ENCODE data around the gene IQSEC1.
A peak's percentile ranks its signal among the peaks of the same experiment; 100 is the strongest.

The IQSEC1 gene

GRCh38 chr3:13083254-13083653 lies 10.0 kb upstream of the IQSEC1 start:
- Mint-ChIP-seq H3K27me3 (ENCODE audit: low read depth) (peaks cover 7% of the 10 kb centered on the region), H3K27ac (no peak overlapping the region), H3K4me3 (no peak overlapping the region), H3K9me3 (no peaks in the 10 kb centered on the region), H3K4me1 (ENCODE audit: low read depth) (peaks cover 3% of the 10 kb centered on the region), H3K36me3 (ENCODE audit: low read depth) (no peaks in the 10 kb centered on the region)

- Mint-ChIP-seq H3K4me1 (ENCODE audit: low read depth) (peaks cover 3% of the 10 kb centered on the region), H3K4me3 (no peak overlapping the region), H3K27me3 (ENCODE audit: low read depth) (peaks cover 12% of the 10 kb centered on the region), H3K9me3 (no peaks in the 10 kb centered on the region), H3K27ac (no peak overlapping the region), H3K36me3 (ENCODE audit: low read depth) (no peaks in the 10 kb centered on the region)
Measured at GRCh38 chr3:13082677-13083076, 9.4 kb upstream of the IQSEC1 start.

GRCh38 chr3:13081603-13082360 lies 8.6 kb upstream of the IQSEC1 start:
- H3K4me3 Mint-ChIP-seq: no peak overlapping the region
- H3K27ac Mint-ChIP-seq: no peak overlapping the region
- H3K27me3 Mint-ChIP-seq (ENCODE audit: low read depth): peaks cover 17% of the 10 kb centered on the region
- H3K9me3 Mint-ChIP-seq: no peaks in the 10 kb centered on the region
- no peaks in the 10 kb centered on the region for H3K36me3 Mint-ChIP-seq (ENCODE audit: low read depth)
- peaks cover 2% of the 10 kb centered on the region for H3K4me1 Mint-ChIP-seq (ENCODE audit: low read depth)

- H3K4me1 Mint-ChIP-seq (ENCODE audit: low read depth): no peaks in the 10 kb centered on the region
- no peaks in the 10 kb centered on the region for H3K9me3 Mint-ChIP-seq
- H3K27me3 Mint-ChIP-seq (ENCODE audit: low read depth): peaks cover 25% of the 10 kb centered on the region
- H3K27ac Mint-ChIP-seq: no peak overlapping the region
- no peaks in the 10 kb centered on the region for H3K36me3 Mint-ChIP-seq (ENCODE audit: low read depth)
- H3K4me3 Mint-ChIP-seq: no peak overlapping the region
Measured at GRCh38 chr3:13080591-13080990, 7.4 kb upstream of the IQSEC1 start.

GRCh38 chr3:13080026-13080425 lies 6.8 kb upstream of the IQSEC1 start:
- Mint-ChIP-seq H3K9me3 (no peaks in the 10 kb centered on the region), H3K4me3 (no peak overlapping the region), H3K4me1 (ENCODE audit: low read depth) (no peaks in the 10 kb centered on the region), H3K36me3 (ENCODE audit: low read depth) (no peaks in the 10 kb centered on the region), H3K27me3 (ENCODE audit: low read depth) (peaks cover 31% of the 10 kb centered on the region), H3K27ac (no peak overlapping the region)

- H3K36me3 Mint-ChIP-seq (ENCODE audit: low read depth): no peaks in the 10 kb centered on the region
- H3K27me3 Mint-ChIP-seq (ENCODE audit: low read depth): peaks cover 36% of the 10 kb centered on the region
- H3K27ac Mint-ChIP-seq: no peak overlapping the region
Measured at GRCh38 chr3:13079510-13079909, 6.3 kb upstream of the IQSEC1 start.

GRCh38 chr3:13079051-13079450 lies 5.8 kb upstream of the IQSEC1 start:
- H3K27ac Mint-ChIP-seq: peak overlapping the region; percentile 32
- peaks cover 40% of the 10 kb centered on the region for H3K27me3 Mint-ChIP-seq (ENCODE audit: low read depth)
- no peaks in the 10 kb centered on the region for H3K4me1 Mint-ChIP-seq (ENCODE audit: low read depth)
- H3K36me3 Mint-ChIP-seq (ENCODE audit: low read depth): no peaks in the 10 kb centered on the region
- no peaks in the 10 kb centered on the region for H3K9me3 Mint-ChIP-seq
- no peak overlapping the region for H3K4me3 Mint-ChIP-seq

More at GRCh38 chr3:13079510-13079909, 6.3 kb upstream of the IQSEC1 start:
- H3K4me3 Mint-ChIP-seq: no peak overlapping the region
- H3K9me3 Mint-ChIP-seq: no peaks in the 10 kb centered on the region
- H3K4me1 Mint-ChIP-seq (ENCODE audit: low read depth): no peaks in the 10 kb centered on the region

GRCh38 chr3:13078163-13078905 lies 5.1 kb upstream of the IQSEC1 start:
- Mint-ChIP-seq H3K4me3 (no peak overlapping the region), H3K27me3 (ENCODE audit: low read depth) (peaks cover 46% of the 10 kb centered on the region), H3K36me3 (ENCODE audit: low read depth) (no peaks in the 10 kb centered on the region), H3K4me1 (ENCODE audit: low read depth) (peaks cover 5% of the 10 kb centered on the region), H3K27ac (no peak overlapping the region), H3K9me3 (no peaks in the 10 kb centered on the region)

- H3K4me1 Mint-ChIP-seq (ENCODE audit: low read depth): peaks cover 7% of the 10 kb centered on the region
- no peaks in the 10 kb centered on the region for H3K36me3 Mint-ChIP-seq (ENCODE audit: low read depth)
- no peaks in the 10 kb centered on the region for H3K9me3 Mint-ChIP-seq
- no peak overlapping the region for H3K4me3 Mint-ChIP-seq
- peaks cover 46% of the 10 kb centered on the region for H3K27me3 Mint-ChIP-seq (ENCODE audit: low read depth)
- H3K27ac Mint-ChIP-seq: no peak overlapping the region
Measured at GRCh38 chr3:13077431-13078162, 4.4 kb upstream of the IQSEC1 start.

GRCh38 chr3:13075986-13076654 lies 2.9 kb upstream of the IQSEC1 start:
- H3K27me3 Mint-ChIP-seq (ENCODE audit: low read depth): peaks cover 46% of the 10 kb centered on the region
- H3K36me3 Mint-ChIP-seq (ENCODE audit: low read depth): no peaks in the 10 kb centered on the region
- H3K4me3 Mint-ChIP-seq: no peak overlapping the region
- H3K4me1 Mint-ChIP-seq (ENCODE audit: low read depth): peaks cover 8% of the 10 kb centered on the region
- no peak overlapping the region for H3K27ac Mint-ChIP-seq
- no peaks in the 10 kb centered on the region for H3K9me3 Mint-ChIP-seq

GRCh38 chr3:13075318-13075717 lies 2.1 kb upstream of the IQSEC1 start:
- Mint-ChIP-seq H3K4me1 (ENCODE audit: low read depth) (peaks cover 15% of the 10 kb centered on the region), H3K4me3 (no peak overlapping the region), H3K27ac (peak overlapping the region; percentile 41), H3K27me3 (ENCODE audit: low read depth) (peaks cover 45% of the 10 kb centered on the region), H3K36me3 (ENCODE audit: low read depth) (no peaks in the 10 kb centered on the region), H3K9me3 (no peaks in the 10 kb centered on the region)

- peaks cover 28% of the 10 kb centered on the region for H3K4me1 Mint-ChIP-seq (ENCODE audit: low read depth)
- H3K27ac Mint-ChIP-seq: no peak overlapping the region
- no peaks in the 10 kb centered on the region for H3K9me3 Mint-ChIP-seq
- H3K4me3 Mint-ChIP-seq: peak overlapping the region; percentile 62
- H3K27me3 Mint-ChIP-seq (ENCODE audit: low read depth): peaks cover 39% of the 10 kb centered on the region
- peaks cover 2% of the 10 kb centered on the region for H3K36me3 Mint-ChIP-seq (ENCODE audit: low read depth)
Measured at GRCh38 chr3:13074006-13074375, 762 bp upstream of the IQSEC1 start.

- Mint-ChIP-seq H3K36me3 (ENCODE audit: low read depth) (peaks cover 2% of the 10 kb centered on the region), H3K4me1 (ENCODE audit: low read depth) (peaks cover 37% of the 10 kb centered on the region), H3K4me3 (peak overlapping the region; percentile 86), H3K9me3 (no peaks in the 10 kb centered on the region), H3K27ac (peak overlapping the region; percentile 79), H3K27me3 (ENCODE audit: low read depth) (peaks cover 35% of the 10 kb centered on the region)
Measured at GRCh38 chr3:13072600-13073325, 466 bp downstream of the IQSEC1 start.

GRCh38 chr3:13072239-13072599 lies 1.0 kb downstream of the IQSEC1 start:
- Mint-ChIP-seq H3K27me3 (ENCODE audit: low read depth) (peaks cover 30% of the 10 kb centered on the region), H3K27ac (no peak overlapping the region), H3K9me3 (no peaks in the 10 kb centered on the region), H3K36me3 (ENCODE audit: low read depth) (peaks cover 2% of the 10 kb centered on the region), H3K4me1 (ENCODE audit: low read depth) (peaks cover 37% of the 10 kb centered on the region), H3K4me3 (peak overlapping the region; percentile 86)
